H1 (cell line): ENCODE measurements around the gene PGAP3. TPM values are rescaled to one million over a fixed set of nuclear protein-coding genes. Genes with fewer than 3 reads are reported as not detected.

Experiments used
- CTCF ChIA-PET: fragments of 300-600 bp; sonication (Branson Sonifier 250); formaldehyde crosslinking; loops from one replicate; lab custom pipeline; 2021; ENCODE audit not compliant: partially characterized antibody; lab: Charles Lee
- POLR2A ChIA-PET: fragments of 300-600 bp; sonication (Branson Sonifier 250); formaldehyde crosslinking; loops from one replicate; lab custom pipeline; 2021; ENCODE audit warnings: inconsistent platforms; ENCODE audit not compliant: partially characterized antibody; lab: Charles Lee
- DNase-seq, 2 experiments: peaks; one replicate each; pipeline versions ENCODE4 v3.0.0 to v3.0.0-alpha.2; 2010 to 2022; ENCODE audit warnings: low spot score in 2 of 2, low read depth in 1 of 2, mixed read lengths in 1 of 2
- FAIRE-seq: peaks from 2 replicates; lab custom pipeline; 2011; peaks lifted over from hg19 to GRCh38; lab: Jason Lieb, UNC
- H2AFZ ChIP-seq: 2 replicates; pipeline ENCODE4 v1.8.1; 2012; ENCODE audit warnings: low read length, inconsistent platforms
- H2AK5ac ChIP-seq: 2 replicates; pipeline ENCODE4 v1.6.1; 2013; ENCODE audit warnings: low read depth, low read length
- H2BK120ac ChIP-seq: replicated peaks from 2 replicates; pipeline ENCODE3; 2013; ENCODE audit warnings: low read depth, low read length, inconsistent platforms
- H2BK12ac ChIP-seq: 2 replicates; pipeline ENCODE4 v1.6.1; 2013; ENCODE audit warnings: low read depth, low read length
- H2BK15ac ChIP-seq: 2 replicates; pipeline ENCODE4 v1.6.1; 2013; ENCODE audit warnings: low read length
- H2BK20ac ChIP-seq: 2 replicates; pipeline ENCODE4 v1.6.1; 2013; ENCODE audit warnings: low read length
- H2BK5ac ChIP-seq: 2 replicates; pipeline ENCODE4 v1.6.1; 2013; ENCODE audit warnings: low read depth, low read length
- H3K14ac ChIP-seq: 2 replicates; pipeline ENCODE4 v1.6.1; 2013; ENCODE audit warnings: inconsistent platforms; ENCODE audit not compliant: insufficient read length
- H3K18ac ChIP-seq: 2 replicates; pipeline ENCODE4 v1.6.1; 2013; ENCODE audit warnings: low read length; ENCODE audit errors: extremely low read depth
- H3K23ac ChIP-seq: 2 replicates; pipeline ENCODE4 v1.6.1; 2013; ENCODE audit warnings: inconsistent platforms; ENCODE audit not compliant: insufficient read length
- H3K23me2 ChIP-seq: 2 replicates; pipeline ENCODE4 v1.6.1; 2013; ENCODE audit warnings: low read depth, low read length
- H3K27ac ChIP-seq: 2 replicates; pipeline ENCODE4 v1.6.1; 2011; ENCODE audit warnings: low read depth, low read length, inconsistent platforms
- H3K27me3 ChIP-seq, 4 experiments: replicated peaks in 1 of 4; 1 replicate in 1 of 4; 2 replicates in 3 of 4; pipeline versions ENCODE4 v1.6.1 to v1.8.1; 2011 to 2013; ENCODE audit warnings: low read length in 3 of 4, mild to moderate bottlenecking in 3 of 4, inconsistent platforms in 2 of 4, mixed read lengths in 2 of 4, moderate library complexity in 1 of 4; ENCODE audit not compliant: control insufficient read depth in 3 of 4, insufficient read depth in 3 of 4; ENCODE audit errors: extremely low read depth in 1 of 4
- H3K36me3 ChIP-seq, 4 experiments: 2 replicates each; pipeline versions ENCODE4 v1.6.1 to v1.8.1; 2011 to 2013; ENCODE audit warnings: mild to moderate bottlenecking in 4 of 4, low read length in 3 of 4, moderate library complexity in 2 of 4, control low read depth in 1 of 4, inconsistent platforms in 1 of 4; ENCODE audit not compliant: insufficient read depth in 4 of 4, control insufficient read depth in 2 of 4
- H3K4ac ChIP-seq: replicated peaks from 2 replicates; pipeline ENCODE3; 2013; ENCODE audit warnings: low read length, low read depth, mixed read lengths, inconsistent platforms; ENCODE audit not compliant: insufficient read length
- H3K4me1 ChIP-seq, 4 experiments: replicated peaks in 1 of 4; 1 replicate in 1 of 4; 2 replicates in 3 of 4; pipeline versions ENCODE4 v1.6.1 to v1.8.1; 2011 to 2013; ENCODE audit warnings: low read length in 3 of 4, inconsistent platforms in 2 of 4, mixed read lengths in 1 of 4; ENCODE audit not compliant: insufficient read depth in 4 of 4, control insufficient read depth in 3 of 4
- H3K4me2 ChIP-seq, 2 experiments: 2 replicates each; pipeline versions ENCODE4 v1.6.1 to v1.8.1; 2011 to 2013; ENCODE audit warnings: low read depth in 2 of 2, low read length in 2 of 2, control low read depth in 1 of 2, inconsistent platforms in 1 of 2, mild to moderate bottlenecking in 1 of 2; ENCODE audit not compliant: insufficient read depth in 1 of 2
- H3K4me3 ChIP-seq, 4 experiments: fragments of 200-600, 300-600 bp in 1 of 4; sonication (generic), shearing (Covaris generic), sonication (Bioruptor Twin) in 1 of 4; 2 replicates each; pipeline versions ENCODE4 v1.5.1 to v1.8.1; 2011 to 2016; ENCODE audit warnings: low read length in 4 of 4, low read depth in 3 of 4, control low read depth in 2 of 4, inconsistent platforms in 2 of 4, mild to moderate bottlenecking in 2 of 4, mixed read lengths in 1 of 4, moderate library complexity in 1 of 4; ENCODE audit not compliant: insufficient read depth in 2 of 4; ENCODE audit errors: extremely low read depth in 1 of 4
- H3K56ac ChIP-seq: replicated peaks from 2 replicates; pipeline ENCODE3; 2013; ENCODE audit warnings: low read depth, mild to moderate bottlenecking, mixed read lengths, low read length, inconsistent platforms; ENCODE audit not compliant: insufficient read length
- H3K79me1 ChIP-seq: 2 replicates; pipeline ENCODE4 v1.6.1; 2013; ENCODE audit warnings: low read depth, low read length, control low read depth
- H3K79me2 ChIP-seq, 2 experiments: 2 replicates each; pipeline versions ENCODE4 v1.6.1 to v1.8.1; 2012 to 2013; ENCODE audit warnings: low read length in 2 of 2, mild to moderate bottlenecking in 2 of 2, inconsistent platforms in 1 of 2; ENCODE audit not compliant: insufficient read depth in 2 of 2, control insufficient read depth in 1 of 2
- H3K9ac ChIP-seq, 4 experiments: replicated peaks in 1 of 4; 1 replicate in 1 of 4; 2 replicates in 3 of 4; pipeline versions ENCODE4 v1.6.1 to v1.8.1; 2011 to 2013; ENCODE audit warnings: low read depth in 3 of 4, low read length in 3 of 4, control low read depth in 2 of 4, mild to moderate bottlenecking in 2 of 4, moderate library complexity in 2 of 4, inconsistent platforms in 1 of 4; ENCODE audit errors: extremely low read depth in 1 of 4
- H3K9me3 ChIP-seq, 2 experiments: 2 replicates each; pipeline versions ENCODE4 v1.6.1 to v1.8.1; 2012 to 2013; ENCODE audit warnings: mild to moderate bottlenecking in 2 of 2, moderate library complexity in 2 of 2, control low read depth in 1 of 2, inconsistent platforms in 1 of 2, low read depth in 1 of 2, low read length in 1 of 2, mixed read lengths in 1 of 2; ENCODE audit not compliant: insufficient read depth in 2 of 2
- H4K20me1 ChIP-seq, 2 experiments: replicated peaks in 1 of 2; 2 replicates each; pipeline versions ENCODE3 to v1.8.1; 2011 to 2013; ENCODE audit warnings: inconsistent platforms in 2 of 2, low read length in 2 of 2, mild to moderate bottlenecking in 1 of 2; ENCODE audit not compliant: insufficient read depth in 2 of 2, control insufficient read depth in 1 of 2
- H4K5ac ChIP-seq: 2 replicates; pipeline ENCODE4 v1.6.1; 2013; ENCODE audit warnings: low read length, low read depth, mixed read lengths, inconsistent platforms; ENCODE audit not compliant: insufficient read length
- H4K8ac ChIP-seq: 2 replicates; pipeline ENCODE4 v1.8.0; 2013; ENCODE audit warnings: mild to moderate bottlenecking, moderate library complexity, low read length, inconsistent platforms; ENCODE audit not compliant: insufficient read depth; ENCODE audit errors: extremely low read depth
- H4K91ac ChIP-seq: replicated peaks from 2 replicates; pipeline ENCODE3; 2013; ENCODE audit warnings: low read length, mixed read lengths, inconsistent platforms; ENCODE audit not compliant: insufficient read length
- CREB1 ChIP-seq: IDR thresholded peaks from 2 replicates; pipeline ENCODE4 v1.6.1; 2012; ENCODE audit warnings: inconsistent platforms
- GABPA ChIP-seq: IDR thresholded peaks from 2 replicates; pipeline ENCODE4 v1.6.1; 2011; ENCODE audit warnings: mild to moderate bottlenecking, low read length, moderate library complexity, borderline replicate concordance; ENCODE audit not compliant: insufficient read depth
- RAD21 ChIP-seq, 2 experiments: IDR thresholded peaks in 1 of 2; conservative IDR thresholded peaks in 1 of 2; 2 replicates each; pipeline ENCODE4 v1.6.1; 2011; ENCODE audit warnings: low read depth in 2 of 2, low read length in 2 of 2, improper control_type of control experiment in 1 of 2, inconsistent platforms in 1 of 2, mild to moderate bottlenecking in 1 of 2, moderate library complexity in 1 of 2
- SIN3A ChIP-seq, 2 experiments: IDR thresholded peaks in 1 of 2; conservative IDR thresholded peaks in 1 of 2; 2 replicates each; pipeline ENCODE4 v1.6.1; 2011 to 2012; ENCODE audit warnings: low read length in 2 of 2, improper control_type of control experiment in 1 of 2, low read depth in 1 of 2, mild to moderate bottlenecking in 1 of 2
- WGBS, 2 experiments: shearing (Covaris generic) in 1 of 2; methylation state at CpG; one replicate each; pipeline versions ENCODE4 v1.1.6 to v1.1.7; 2013 to 2015; ENCODE audit warnings: low lambda C conversion rate in 2 of 2, mixed read lengths in 2 of 2, inconsistent platforms in 1 of 2, low coverage in 1 of 2, missing lambda C conversion rate in 1 of 2; ENCODE audit not compliant: insufficient replicate concordance in 2 of 2, insufficient coverage in 1 of 2, insufficient read length in 1 of 2; ENCODE audit errors: extremely low coverage in 1 of 2, missing lambda C conversion rate in 1 of 2; 5-methylcytosine and 5-hydroxymethylcytosine counted together
- polyA plus RNA-seq, 7 experiments: library from polyadenylated mRNA; depleted of rRNA in 3 of 7; stranded (reverse) in 5 of 7; unstranded in 2 of 7; fragments of >200 nt in 5 of 7; fragments of 200-250 nt in 2 of 7; gene quantifications; 1 replicate in 5 of 7; 2 replicates in 1 of 7; 4 replicates in 1 of 7; pipeline versions ENCODE4 v1.2.1 to v1.2.3, GENCODE V29; 2011 to 2013; ENCODE audit warnings: missing spikeins in 2 of 7, mixed read lengths in 2 of 7
- total RNA-seq: library from RNA; stranded (reverse); fragmentation: NEBNext Ultra II Directional; extraction: Animal tissue kit (Norgen Biotek cat#: 25700); gene quantifications from 2 replicates; pipeline ENCODE4 v1.2.1, GENCODE V29; 2021
- TF ChIP-seq, protein P1 (sequence below): IDR thresholded peaks from 2 replicates; pipeline ENCODE4 v1.6.1; 2012; ENCODE audit warnings: inconsistent platforms
- TF ChIP-seq, protein P2 (sequence below): IDR thresholded peaks from 2 replicates; pipeline ENCODE4 v1.6.1; 2012; ENCODE audit warnings: low read length, inconsistent platforms

PGAP3 gene
- total and polyA plus RNA-seq, 2 of the 8 experiments (the other 6 are each of a cell fraction or from before 2014, with no cell fraction given): 21.0 to 30.7 TPM

DNA sequence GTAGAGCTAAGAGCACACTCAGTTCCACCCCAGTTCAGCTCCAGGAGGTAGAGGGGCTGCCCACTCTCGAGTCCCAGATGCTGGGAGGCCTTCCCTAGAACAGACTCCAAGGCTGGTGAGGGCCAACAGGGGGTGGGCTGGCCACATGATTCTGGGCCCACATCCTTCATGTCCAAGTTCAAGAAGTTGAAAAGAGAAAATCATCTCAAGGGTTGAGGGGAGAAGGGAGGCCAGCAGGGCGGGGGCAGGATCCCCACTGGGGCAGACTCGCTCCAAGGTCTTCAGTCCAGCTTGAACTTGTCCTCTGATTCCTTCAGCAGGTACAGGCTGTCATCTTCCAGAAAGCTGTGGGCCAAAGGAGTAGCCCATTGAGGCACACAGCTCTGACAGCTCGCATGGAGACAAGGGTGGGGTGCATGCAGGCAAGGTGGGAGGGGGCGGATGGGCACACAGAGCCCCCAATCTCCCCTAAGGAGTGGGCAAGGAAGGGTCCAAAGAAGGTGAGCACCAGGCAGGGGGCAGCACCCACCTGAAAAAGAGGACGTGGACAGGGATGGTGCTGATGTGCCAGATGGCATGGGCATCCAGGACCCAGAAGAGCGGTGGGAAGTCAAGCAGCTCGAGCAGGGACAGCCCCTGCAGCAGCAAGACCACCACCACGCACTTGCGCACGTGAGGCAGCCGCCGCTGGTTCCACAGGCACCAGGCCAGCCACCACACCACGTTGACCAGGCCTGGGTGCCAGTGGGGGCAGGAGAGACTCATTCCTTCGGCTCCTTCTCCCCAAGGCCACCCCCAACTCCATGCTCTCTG, 15.1 kb downstream of the PGAP3 start:
- no peak overlapping the region for H3K14ac ChIP-seq
- no peak overlapping the region for H4K5ac ChIP-seq
- H3K18ac ChIP-seq: no peak overlapping the region; the same call in 1 of the 2 replicates
- H3K4me3 ChIP-seq: no peak overlapping the region
- 88% methylated on average over 14 of the region's 15 CpGs; no CpG with 5 or more reads in 1 of the 2 experiments for WGBS, 2 experiments
- H4K91ac ChIP-seq: no peak overlapping the region
- peaks cover 0 to 15% (median 5%) of the 10 kb centered on the region in 4 experiments; a peak in 5 of 7 replicates for H3K4me1 ChIP-seq
- H2BK20ac ChIP-seq: no peak overlapping the region
- ChIA-PET CTCF (interaction anchor here (0.6 to 52.4 kb wide), 25 partner anchors 9 to 696 kb away, joined by 3 to 1885 read pairs (median 5); partner anchors contain the start of genes ERBB2, MIEN1, PGAP3 and PPP1R1B), POLR2A (interaction anchor here (0.6 to 38.1 kb wide), 13 partner anchors 3 to 56 kb away, joined by 3 to 708 read pairs (median 3); partner anchors contain the start of genes ERBB2, PGAP3, PNMT and TCAP)
- H3K4ac ChIP-seq: no peak overlapping the region
- no peak overlapping the region for H3K27ac ChIP-seq
- no peak overlapping the region; the same call in 1 of the 2 replicates for H4K8ac ChIP-seq
- no peak overlapping the region for H3K4me2 ChIP-seq
- peaks cover 0 to 16% (median 2%) of the 10 kb centered on the region in 4 experiments; a peak in 3 of 7 replicates for H3K27me3 ChIP-seq
- H3K56ac ChIP-seq: no peak overlapping the region
- H2AFZ ChIP-seq: no peak overlapping the region
- peaks cover 5% of the 10 kb centered on the region; the same call in 1 of the 2 replicates for H3K23me2 ChIP-seq
- no peaks in the 10 kb centered on the region for H3K9me3 ChIP-seq
- H2BK12ac ChIP-seq: no peak overlapping the region; the same call in 1 of the 2 replicates
- no peak overlapping the region for H3K23ac ChIP-seq
- no peak overlapping the region for H2BK120ac ChIP-seq
- no peak overlapping the region for H2AK5ac ChIP-seq
- TF ChIP-seq, protein P1, sequence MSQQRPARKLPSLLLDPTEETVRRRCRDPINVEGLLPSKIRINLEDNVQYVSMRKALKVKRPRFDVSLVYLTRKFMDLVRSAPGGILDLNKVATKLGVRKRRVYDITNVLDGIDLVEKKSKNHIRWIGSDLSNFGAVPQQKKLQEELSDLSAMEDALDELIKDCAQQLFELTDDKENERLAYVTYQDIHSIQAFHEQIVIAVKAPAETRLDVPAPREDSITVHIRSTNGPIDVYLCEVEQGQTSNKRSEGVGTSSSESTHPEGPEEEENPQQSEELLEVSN: no peak
- TF ChIP-seq CREB1: 0 out of 2 replicates have a peak, but pooled peaks have one; percentile 0
- TF ChIP-seq GABPA: no peak
- TF ChIP-seq RAD21 (IDR thresholded peaks at IDR 0.05 in 1 of 2, conservative IDR thresholded peaks at IDR 0.05 in 1 of 2; ENCODE audit: low read depth in 2 of 2, low read length in 2 of 2): no peak
- TF ChIP-seq SIN3A (conservative IDR thresholded peaks at IDR 0.05 in 1 of 2, IDR thresholded peaks at IDR 0.05 in 1 of 2; ENCODE audit: low read depth in 1 of 2, low read length in 2 of 2): 0 out of 4 replicates have a peak, but pooled peaks of 1 of the 2 experiments have one; percentile 4
- TF ChIP-seq, protein P2, sequence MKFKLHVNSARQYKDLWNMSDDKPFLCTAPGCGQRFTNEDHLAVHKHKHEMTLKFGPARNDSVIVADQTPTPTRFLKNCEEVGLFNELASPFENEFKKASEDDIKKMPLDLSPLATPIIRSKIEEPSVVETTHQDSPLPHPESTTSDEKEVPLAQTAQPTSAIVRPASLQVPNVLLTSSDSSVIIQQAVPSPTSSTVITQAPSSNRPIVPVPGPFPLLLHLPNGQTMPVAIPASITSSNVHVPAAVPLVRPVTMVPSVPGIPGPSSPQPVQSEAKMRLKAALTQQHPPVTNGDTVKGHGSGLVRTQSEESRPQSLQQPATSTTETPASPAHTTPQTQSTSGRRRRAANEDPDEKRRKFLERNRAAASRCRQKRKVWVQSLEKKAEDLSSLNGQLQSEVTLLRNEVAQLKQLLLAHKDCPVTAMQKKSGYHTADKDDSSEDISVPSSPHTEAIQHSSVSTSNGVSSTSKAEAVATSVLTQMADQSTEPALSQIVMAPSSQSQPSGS: no peak
- DNase-seq (no peak), FAIRE-seq (no peak)
- peaks cover 0 to 3% (median 0%) of the 10 kb centered on the region in 4 experiments; a peak in 1 of 8 replicates for H3K36me3 ChIP-seq
- H4K20me1 ChIP-seq: peaks cover 0 to 2% of the 10 kb centered on the region in 2 experiments
- H3K9ac ChIP-seq: no peak overlapping the region
- no peak overlapping the region for H2BK5ac ChIP-seq
- H2BK15ac ChIP-seq: peak overlapping the region; percentile 36; the same call in 1 of the 2 replicates
- no peaks in the 10 kb centered on the region for H3K79me1 ChIP-seq
- H3K79me2 ChIP-seq: no peaks in the 10 kb centered on the region
